ENCODE results near the gene GPR149.
A peak's percentile ranks its signal among the peaks of the same experiment; 100 is the strongest.

The GPR149 gene

DNA sequence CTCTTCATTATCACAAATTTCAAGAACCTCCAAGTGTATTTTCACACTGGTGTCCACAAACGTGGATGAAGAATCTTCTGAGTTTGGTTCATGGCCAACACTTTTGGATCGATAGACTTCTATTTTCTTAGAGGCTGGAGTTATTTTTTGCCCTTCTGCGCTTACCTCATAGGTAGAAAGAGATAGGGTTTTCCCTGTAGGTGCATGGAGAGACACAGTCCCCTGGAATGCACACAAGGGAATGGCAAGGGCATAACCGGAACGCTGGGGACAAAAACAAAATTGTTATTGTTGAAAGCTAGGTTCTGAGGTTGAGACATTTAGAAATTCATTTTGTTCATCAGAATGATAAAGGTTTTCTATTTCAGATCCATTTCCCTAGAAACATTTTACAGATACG is 92.0 kb downstream of the GPR149 start:
- DNase-seq: no peak

DNA sequence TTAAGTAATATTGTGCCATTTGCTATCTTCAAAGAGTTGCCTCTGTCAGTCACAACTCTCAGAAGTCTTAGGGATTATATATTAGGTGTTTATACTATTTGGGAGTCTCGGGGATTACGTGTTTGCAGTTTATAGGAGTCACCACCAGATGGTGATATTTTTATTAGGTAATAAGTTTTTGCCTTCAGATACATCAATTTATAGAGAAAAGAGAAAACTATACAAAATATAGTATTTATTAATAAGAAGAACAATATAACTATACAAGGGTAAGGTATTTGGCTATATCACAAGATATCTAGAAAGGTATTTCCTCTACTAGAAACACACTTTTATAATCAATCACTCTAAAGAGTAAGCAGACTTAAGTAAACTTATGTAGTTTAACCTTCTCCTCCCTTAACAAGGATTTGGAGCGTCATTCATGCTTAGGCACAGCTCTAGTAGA is 95.0 kb downstream of the GPR149 start:
- peak; percentile 43 for DNase-seq

DNA sequence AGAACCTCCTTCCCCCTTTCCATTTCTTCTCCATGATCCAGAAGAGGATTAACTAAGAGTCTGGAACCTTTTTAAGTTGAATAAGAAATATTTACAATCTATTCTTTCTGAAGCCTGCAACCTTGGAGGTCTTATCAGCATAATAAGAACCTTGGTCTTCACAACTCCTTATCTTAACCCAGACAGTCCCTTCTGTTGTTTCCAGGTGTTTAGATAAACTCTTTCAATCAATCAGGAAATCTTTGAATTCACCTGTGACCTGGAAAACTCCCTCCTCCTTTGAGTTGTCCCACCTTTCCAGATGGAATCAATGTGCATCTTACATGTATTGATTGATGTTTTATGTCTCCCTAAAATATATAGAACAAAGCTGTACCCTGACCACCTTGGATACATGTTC is 102.1 kb downstream of the GPR149 start:
- DNase-seq: no peak

DNA sequence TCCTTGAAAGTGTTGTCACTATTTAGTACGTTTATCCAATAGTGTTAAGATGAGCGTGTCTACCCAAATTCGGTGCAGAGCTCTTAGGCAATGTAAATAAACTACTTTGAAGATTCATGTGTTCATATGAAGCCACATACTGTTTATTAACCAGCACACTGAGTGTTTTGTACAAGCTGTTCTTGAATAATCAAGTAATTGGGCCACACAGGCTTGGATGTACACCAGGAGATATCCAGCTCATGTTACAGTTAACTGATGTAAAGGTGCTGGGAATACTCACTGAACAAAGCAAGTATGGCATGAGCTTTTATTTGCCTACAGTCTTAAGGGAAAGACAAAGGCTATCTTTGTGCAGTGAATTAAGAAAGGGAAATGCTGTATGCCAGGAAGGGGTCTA is 105.1 kb downstream of the GPR149 start:
- peak; percentile 27 for DNase-seq

DNA sequence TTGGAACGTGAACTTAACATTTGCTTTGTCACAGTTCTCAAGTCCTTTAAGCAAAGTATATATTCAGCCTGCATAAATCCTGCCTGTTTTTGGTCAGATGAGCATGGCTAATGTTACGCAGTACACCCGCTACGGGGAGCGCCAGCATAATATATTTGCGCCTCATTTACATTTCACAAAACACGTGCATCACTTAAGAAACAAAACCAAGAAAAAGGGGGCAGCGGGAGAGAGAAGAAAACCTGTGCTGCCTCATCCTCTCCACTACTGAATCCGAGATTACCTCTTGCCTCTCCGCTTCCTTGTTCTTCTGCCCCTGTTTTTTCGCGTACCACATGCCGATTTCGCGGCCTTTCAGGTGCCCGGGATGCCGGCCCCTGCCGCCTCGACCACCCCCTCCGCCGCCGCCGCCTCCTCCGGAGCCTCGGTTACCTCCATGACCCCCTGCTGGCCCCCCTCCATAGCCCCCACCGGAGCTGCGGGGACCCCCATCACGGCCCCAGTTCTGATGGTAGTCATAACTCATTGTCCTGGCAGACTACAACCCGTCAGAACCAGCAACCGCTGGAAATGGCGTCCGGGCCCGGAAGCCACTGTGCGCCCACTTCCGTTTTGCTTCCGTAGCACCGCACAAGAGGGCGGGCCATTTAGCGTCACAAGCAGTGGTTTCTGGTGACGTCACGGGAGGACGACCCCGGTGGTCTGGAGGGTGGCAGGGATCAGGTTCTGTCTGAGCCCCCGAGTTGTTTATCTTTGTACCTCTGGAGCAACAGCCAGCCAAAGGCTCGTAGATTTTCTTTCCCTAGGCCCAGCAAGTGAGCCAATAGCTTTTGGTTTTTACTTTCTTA is 105.9 kb downstream of the GPR149 start, which contains the start of gene DHX36:
TSS of gene DHX36 (minus strand) at position 597 of the 848 bp plus-strand sequence. CDS start at position 526, 71 bp downstream.
- DNase-seq: peak; percentile 77

DNA sequence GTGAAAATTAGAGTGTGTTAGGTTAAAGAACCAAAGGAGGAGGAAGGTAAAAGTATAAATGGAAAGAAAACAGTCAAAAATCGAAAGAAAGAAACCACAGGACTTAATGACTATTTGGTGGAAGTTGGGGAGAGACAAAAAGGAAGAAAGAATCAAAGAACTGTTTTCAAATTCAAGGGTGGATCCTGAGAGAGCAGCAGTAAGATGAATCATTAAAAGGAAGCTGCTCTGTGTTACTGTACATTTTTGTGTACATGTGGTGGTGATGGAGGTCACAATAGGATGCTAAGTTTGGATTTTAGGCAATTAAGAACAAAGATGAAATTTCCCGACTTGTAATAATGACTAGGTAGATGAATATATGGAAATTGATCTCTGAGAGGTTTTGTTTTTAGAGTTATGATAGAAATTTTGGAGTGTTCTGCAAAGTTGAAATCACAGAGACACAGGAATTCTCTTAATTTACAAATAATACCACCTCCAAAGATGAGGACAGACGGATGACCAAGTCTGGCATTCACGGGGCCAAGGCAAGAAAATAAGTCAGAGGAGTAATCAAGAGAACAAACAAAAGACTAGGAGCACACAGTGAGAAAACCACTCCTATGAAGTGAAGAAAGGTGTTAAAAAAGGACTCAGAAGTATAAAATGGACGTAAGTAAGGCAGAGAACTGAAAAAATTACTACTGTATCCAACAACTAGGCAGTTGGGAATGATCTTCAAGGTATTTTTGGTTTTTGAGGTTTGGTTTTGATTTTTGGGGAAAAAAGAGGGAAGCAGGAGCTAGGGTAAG is 112.8 kb downstream of the GPR149 start:
- no peak for DNase-seq

DNA sequence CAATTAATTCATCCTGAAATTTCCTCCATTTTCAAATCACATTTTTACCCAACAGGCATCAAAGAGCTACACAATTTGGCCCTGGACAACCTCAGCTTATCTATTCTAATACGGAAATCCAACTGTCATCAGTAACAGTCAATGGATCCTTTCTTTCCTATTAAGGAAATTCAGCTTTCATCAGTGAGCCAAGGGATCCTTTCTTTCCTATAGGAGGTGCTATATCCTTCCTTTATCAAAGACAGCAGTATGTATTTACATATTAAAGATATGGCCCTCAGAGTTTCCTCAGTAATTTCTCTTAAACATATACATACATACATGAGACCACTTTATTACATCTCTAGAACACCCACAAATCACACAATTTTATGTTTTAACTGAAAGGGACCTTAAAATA is 115.8 kb downstream of the GPR149 start:
- no peak for DNase-seq

DNA sequence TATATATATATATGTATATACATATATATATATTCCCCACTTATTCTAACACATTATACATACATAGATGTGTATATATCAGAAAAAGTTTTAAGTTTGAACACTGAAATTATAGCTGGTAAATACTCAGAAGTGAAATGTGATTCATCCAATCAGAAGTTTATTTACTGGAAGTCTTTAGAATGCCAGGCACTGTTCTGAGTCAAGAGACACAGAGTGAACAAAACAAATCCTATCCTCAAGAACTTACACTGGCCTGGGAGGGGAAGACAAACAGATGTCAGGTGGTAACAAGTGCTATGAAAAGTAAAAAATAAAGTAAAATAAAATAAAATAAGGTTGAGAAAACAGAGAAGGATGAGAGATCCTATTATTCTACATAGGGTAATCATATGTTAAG is 119.2 kb downstream of the GPR149 start:
- DNase-seq: no peak

DNA sequence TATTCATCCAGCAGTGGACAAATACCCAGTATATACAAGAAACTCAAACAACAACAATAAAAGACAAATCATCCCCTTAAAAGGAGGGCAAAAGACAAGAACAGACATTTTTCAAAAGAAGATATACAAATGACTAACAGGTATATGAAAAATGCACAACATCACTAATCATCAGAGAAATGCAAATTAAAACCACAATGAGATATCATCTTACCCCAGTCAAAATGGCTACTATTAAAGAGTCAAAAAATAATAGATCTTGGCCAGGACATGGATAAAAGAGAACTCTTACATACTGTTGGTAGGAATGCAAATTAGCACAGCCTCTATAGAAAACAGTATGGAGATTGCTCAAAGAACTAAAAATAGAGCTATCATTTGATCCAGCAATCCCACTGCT is 122.6 kb downstream of the GPR149 start:
- no peak for DNase-seq

DNA sequence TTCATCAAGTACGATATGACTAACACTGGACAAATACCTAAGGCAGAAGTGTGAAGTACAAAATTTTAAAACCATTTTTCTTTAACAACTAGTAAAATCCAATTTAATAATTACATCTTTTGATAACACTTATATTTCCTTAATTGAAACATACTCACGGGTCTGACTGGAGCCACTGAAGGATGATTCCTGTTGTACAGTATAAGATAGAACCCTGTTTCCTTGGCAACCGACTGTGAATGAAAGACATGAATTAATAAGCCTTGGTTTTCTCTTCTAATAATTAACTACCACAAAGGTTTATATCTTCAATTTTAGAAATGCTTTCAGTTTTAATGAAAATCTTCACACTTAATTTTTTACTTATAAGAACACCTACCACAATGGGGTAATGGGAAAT is 125.1 kb downstream of the GPR149 start:
- DNase-seq: no peak

DNA sequence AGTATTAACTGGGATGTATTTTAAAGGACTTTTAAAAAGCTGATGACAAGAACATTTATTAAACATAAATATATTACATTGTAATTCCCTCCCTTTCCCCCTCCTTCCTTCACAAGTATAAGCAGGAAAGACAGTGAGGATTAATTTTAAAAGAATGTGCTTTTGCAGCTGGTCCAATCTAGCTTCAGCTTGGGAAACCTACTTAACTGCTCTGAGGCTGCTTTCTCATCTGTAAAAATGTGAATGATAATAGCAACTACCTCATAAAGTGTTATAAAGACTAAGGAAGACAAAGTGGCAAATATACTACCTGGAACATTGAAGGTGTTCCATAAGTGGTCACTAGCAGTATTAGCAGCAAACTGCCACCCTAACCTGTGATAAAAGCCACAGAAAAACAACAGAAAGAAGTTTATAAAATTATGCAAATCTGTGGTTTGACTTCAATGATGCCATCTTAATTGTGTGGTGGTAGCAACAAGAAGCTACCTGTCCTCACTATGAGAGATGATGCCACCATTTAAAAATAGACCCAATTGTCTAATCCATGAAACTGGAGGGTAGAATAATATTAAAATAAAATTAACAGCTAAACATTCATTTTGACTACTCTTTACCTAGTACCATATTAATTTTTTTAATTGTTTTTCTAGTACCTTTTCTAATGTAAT is 125.7 kb downstream of the GPR149 start:
- no peak for DNase-seq

DNA sequence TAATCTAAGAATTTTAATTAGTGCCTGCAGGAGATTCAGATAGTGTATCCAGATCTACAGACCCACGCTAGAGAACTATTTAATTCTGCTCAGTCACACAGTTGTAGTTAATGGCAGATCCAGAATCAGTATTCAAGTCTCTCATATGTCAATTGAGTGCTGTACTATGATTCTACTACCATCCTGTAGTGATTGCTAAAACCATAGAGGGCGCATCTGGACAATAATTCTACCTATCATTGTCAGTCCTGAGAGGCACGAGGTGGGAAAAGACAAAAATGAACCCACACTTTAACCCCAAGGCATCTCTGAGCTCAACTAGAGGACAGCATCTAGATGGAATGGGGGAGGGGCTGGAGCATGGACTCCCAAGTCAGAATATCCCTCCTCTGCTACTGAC is 128.4 kb downstream of the GPR149 start:
- DNase-seq: no peak

DNA sequence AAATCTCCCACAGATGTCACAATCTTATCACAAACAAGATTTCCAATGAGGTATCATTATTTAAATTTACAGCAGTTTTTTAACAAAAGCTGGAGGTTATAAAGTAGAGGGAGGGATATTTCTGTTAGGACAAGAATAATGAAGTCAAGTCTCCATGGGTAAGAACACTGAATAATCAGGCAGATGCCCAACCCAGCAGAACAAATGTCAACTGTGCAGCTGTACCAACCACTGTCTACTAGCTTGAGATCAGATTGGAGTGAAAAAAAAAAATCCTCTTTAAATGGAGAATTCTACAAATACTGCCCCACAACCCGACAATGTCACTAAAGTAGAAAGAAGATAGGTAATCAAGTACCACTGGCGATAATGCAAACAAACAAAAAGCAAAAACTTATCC is 136.0 kb downstream of the GPR149 start:
- no peak for DNase-seq

DNA sequence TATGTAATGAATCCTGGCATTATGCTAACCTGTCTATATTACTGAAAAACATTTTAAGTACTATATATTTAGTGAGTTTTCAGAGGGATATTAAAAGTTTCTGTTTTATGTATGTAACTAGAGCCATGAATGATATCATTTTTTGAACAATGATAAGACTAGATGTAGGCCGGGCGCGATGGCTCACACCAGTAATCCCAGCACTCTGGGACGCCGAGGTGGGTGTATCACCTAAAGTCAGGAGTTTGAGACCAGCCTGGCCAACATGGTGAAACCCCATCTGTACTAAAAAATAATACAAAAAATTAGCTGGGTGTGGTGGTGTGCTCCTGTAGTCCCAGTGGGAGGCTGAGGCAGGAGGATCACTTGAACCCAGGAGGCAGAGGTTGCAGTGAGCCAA is 139.8 kb downstream of the GPR149 start:
- DNase-seq: no peak

Data from NCI-H2029 treated with DMSO at 0.1 percent for 48 hours (cell line).